GM11168 (cell line): Measurements from ENCODE around the gene AMT.

ENCODE experiments used
- in situ Hi-C: fragments of 300-500 bp; cut with MboI; formaldehyde crosslinking; loops from one replicate; pipeline ENCODE4 v1.12.0; 2022; ENCODE audit warnings: low sequenced_read_pairs; ENCODE audit not compliant: unreplicated experiment

Gene AMT

GRCh38 chr3:49422379-49423248 lies at the start of gene AMT:
Gene AMT, minus strand, starts transcription at chr3:49422473. Its CDS starts 23 bp downstream, at chr3:49422450.
- in situ Hi-C loops, result no loop called here

- in situ Hi-C loops, result no loop called here
Measured at GRCh38 chr3:49470714-49471420, 48.6 kb upstream of the AMT start.

DNA sequence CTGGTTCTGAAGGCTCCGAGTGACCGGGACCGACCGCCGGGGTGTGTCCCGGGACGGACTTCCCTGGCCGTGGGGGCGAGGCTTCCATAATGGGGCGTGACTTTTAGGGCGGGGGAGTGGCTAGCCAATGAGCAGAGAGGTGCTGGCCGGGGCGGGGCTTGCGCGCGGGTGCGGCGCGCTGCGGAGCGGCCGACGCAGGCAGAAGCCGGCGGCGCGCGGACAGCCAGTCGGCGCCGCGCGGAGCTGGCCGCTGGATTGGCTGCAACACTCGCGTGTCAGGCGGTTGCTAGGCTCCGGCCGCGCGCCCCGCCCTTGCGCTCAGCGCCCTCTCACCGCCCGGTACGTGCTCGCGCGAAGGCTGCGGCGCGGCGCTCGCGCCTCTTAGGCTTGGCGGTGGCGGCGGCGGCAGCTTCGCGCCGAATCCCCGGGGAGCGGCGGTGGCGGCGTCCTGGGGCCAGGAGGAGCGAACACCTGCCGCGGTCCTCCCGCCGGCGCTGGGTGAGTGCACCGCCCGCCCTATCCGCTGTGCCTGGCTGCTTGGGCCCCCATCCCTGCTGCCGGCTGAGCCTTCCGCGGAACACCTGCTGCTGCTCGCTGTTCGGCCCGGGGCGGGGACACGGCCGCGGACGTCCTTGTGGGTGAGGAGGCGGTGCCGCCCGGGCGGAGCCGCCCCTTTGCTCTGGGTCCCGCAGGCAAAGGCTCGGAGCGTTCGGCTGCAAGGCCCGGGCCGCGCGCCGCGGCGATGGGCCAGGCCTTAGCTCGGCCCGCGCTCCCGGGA lies 47.9 kb upstream of the AMT start, which contains the start of gene DAG1:
DAG1 (plus strand) TSS at position 332 of the 778 bp plus-strand sequence. CDS start 40,268 bp downstream, outside the sequence.
- in situ Hi-C loops, result no loop called here

DNA sequence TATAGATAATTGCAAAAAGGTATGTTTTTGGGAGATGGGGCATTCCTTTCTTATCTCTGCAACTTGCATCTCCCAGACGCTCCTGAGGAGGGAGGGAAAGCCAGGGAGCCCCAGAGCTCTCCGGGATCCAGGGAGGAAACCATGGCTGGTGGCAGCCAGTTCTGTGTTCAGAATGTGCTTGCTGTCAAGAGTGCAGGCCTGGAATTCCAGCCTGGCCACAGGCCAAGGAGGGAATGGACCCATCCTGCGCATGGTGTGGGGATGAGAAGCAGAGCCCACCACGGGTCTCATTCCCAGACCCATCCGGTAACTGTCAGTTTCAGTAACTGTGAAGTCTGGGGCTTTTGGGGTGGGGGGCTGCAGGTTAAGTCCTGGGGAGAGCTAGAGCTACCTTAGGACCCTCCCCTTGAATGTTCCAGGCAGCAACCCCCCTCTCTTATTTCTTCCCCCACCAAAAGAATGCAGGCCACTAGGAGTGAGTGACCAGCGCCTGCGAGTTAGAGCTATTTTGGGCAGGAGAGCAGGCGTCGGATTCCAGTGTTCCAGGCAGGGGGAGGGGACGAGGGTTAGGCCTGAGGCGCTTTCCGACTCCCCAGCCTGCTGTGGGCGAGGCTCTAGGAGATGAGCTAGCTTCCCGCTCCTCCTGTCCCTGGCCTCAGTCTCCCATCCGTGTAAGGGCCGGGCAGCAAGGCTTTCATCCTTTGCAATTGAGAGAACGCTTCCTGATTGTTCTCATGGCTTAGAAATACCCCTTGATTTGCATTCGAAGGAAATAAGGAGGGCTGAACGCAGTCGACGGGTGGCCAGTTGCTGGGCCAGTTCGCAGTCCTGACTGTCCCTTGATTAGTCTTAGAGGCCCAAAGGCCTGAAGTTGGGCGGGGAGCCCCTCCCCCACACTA lies 47.0 kb upstream of the AMT start:
- in situ Hi-C loops, result no loop called here

DNA sequence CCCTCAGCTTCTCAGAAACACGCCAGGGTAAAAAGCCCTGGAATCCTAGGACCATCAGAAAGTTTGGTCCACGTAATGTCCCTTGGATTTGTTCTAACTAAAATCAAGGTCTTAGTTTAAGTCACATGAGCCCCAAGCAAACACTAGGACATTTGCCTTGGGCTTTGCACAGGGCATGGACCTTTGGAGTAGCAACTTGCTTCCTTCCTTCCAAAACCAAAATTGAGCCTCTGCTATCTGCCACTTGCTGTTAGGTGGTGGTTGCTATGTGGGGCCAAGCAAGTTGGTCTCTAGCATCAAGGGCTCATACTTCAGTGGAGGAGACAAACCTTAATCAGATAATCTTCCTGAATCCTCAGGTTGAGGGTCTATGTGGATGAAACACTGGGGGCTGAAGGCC lies 43.8 kb upstream of the AMT start:
- in situ Hi-C loops, result no loop called here

DNA sequence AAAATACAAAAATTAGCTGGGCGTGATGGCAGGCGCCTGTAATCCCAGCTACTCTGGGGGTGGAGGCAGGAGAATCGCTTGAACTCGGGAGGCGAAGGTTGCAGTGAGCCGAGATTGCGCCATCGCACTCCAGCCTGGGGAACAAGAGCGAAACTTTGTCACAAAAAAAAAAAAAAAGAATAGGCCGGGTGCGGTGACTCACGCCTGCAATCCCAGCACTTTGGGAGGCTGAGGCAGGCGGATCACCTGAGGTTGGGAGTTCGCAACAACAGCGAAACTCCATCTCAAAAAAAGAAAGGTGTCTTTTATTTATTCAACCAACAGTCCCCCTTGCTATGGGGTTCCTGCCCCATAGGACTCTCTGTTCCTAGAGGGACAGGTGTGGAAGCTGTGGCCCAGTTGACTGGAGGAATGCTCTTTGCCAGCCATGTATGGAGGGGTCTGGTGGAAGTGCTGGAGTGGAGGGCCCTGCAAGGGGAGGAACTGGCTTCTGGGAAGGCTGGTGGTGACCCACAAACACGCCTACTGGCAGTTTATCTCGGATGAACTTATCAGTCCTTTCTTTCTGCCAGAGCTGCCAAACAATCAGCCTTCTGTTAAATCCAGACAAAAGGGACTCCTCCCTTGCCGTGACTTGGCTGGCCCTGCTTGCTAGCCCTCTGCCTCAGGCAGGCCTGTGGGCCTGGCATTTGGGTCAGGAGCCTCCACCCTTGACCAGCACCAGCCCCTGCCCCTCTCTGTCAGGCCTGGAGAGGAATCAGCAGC lies 43.2 kb upstream of the AMT start:
- in situ Hi-C loops, result no loop called here

DNA sequence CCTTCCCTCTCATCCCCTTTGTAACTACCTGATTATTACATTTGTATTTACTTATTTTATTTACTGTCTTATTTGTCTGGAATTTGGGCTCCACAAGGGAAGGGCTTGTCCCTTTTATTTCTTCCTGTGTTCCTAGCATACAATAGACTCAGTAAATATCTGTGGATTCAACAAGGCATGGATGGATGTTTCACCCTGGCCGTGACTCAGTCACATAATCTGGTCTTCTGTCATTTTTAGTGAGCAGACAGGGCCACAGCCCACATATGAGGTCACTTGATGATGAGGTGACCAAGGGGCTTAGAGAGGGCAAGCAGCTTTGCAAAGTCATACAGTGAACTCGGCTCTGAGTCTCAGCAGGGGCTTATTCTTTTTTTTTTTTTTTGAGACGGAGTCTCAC lies 39.9 kb upstream of the AMT start:
- in situ Hi-C loops, result no loop called here

GRCh38 chr3:49461443-49462171 lies 39.3 kb upstream of the AMT start:
- in situ Hi-C loops, result no loop called here

DNA sequence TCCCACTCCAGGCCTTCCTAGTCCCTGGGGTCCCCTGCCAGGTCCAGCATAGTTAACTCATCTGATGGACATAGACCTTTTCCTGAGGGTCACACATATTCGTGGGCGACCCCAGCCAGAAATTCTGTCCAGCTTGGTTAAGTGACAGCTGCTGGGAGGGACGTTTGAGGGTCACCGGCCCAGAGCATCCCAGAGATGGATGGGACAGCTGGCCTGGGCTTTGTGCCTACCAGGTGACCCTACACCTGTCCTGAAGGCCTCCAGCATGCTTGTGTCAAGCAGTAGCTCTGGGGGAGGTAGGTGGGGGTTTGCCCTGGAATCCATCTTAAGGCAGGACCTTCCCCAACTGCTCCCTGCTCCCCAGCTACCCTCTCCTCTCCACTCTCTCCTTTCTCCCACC lies 38.7 kb upstream of the AMT start:
- in situ Hi-C loops, result no loop called here

- in situ Hi-C loops, result no loop called here
Measured at GRCh38 chr3:49460188-49460890, 38.1 kb upstream of the AMT start.

- in situ Hi-C loops, result loop anchor here (10.0 kb wide), 1 partner anchor 132 kb away; no protein-coding TSS in a partner anchor
Measured at GRCh38 chr3:49456466-49456865, 34.2 kb upstream of the AMT start.

- in situ Hi-C loops, result loop anchor here (10.0 kb wide), 1 partner anchor 130 kb away; no protein-coding TSS in a partner anchor
Measured at GRCh38 chr3:49454898-49455681, 32.8 kb upstream of the AMT start.

- in situ Hi-C loops, result loop anchor here (10.0 kb wide), 1 partner anchor 130 kb away; no protein-coding TSS in a partner anchor
Measured at GRCh38 chr3:49454458-49454857, 32.2 kb upstream of the AMT start.

DNA sequence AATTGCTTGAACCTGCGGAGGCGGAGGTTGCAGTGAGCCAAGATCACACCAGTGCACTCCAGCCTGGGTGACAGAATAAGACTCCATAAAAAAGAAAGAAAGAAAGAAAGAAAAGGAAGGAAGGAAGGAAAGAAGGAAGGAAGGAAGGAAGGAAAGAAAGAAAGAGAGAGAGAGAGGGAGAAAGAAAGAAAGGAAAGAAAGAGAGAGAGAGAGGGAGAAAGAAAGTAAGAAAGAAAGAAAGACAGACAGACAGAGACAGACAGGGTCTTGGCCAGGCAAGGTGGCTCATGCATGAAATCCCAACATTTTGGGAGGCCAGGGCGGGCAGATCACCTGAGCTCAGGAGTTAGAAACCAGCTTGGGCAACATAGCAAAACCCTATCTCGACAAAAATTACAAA lies 31.3 kb upstream of the AMT start:
- in situ Hi-C loops, result loop anchor here (10.0 kb wide), 1 partner anchor 129 kb away; no protein-coding TSS in a partner anchor

GRCh38 chr3:49445391-49445790 lies 23.1 kb upstream of the AMT start:
- in situ Hi-C loops, result loop anchor here (5.0 to 25.0 kb wide), 2 partner anchors 103 to 283 kb away; partner anchors contain the start of genes CCDC71, KLHDC8B and USP4

- in situ Hi-C loops, result loop anchor here (25.0 kb wide), 1 partner anchor 272 kb away; the partner anchor contains the start of genes CCDC71 and KLHDC8B
Measured at GRCh38 chr3:49434731-49435130, 12.5 kb upstream of the AMT start.
